ENCODE measurements around the gene GEMIN4. TPM values are rescaled to one million over a fixed set of nuclear protein-coding genes. Genes with fewer than 3 reads are reported as not detected.

GEMIN4 gene
- total and polyA plus RNA-seq, 2 of the 4 experiments (the other 2 are of a cell fraction) = 16.5 to 20.4 TPM

GRCh38 chr17:740240-741017 lies 11.6 kb downstream of the GEMIN4 start:
- no peak overlapping the region; the same call in 1 of the 2 replicates for H3K56ac ChIP-seq (ENCODE audit: extremely low read depth, insufficient read depth, low read length)
- no peak overlapping the region for H3K14ac ChIP-seq (replicated peaks; ENCODE audit: low read depth, low read length)
- H2AK5ac ChIP-seq (ENCODE audit: low read depth, low read length) = no peak overlapping the region
- peaks cover 51% of the 10 kb centered on the region for H3K36me3 ChIP-seq (ENCODE audit: control insufficient read depth, insufficient read depth, low read length)
- H4K8ac ChIP-seq (ENCODE audit: low read depth in 2 of 2, low read length in 2 of 2) = no peak overlapping the region
- dilution Hi-C loops (cut with HindIII; ENCODE audit: low sequenced_read_pairs, unreplicated experiment) = no loop called here
- H3K9me1 ChIP-seq (ENCODE audit: insufficient read depth, low read length) = peaks cover 8% of the 10 kb centered on the region
- no peak overlapping the region for H3K27ac ChIP-seq (ENCODE audit: insufficient read depth, low read length)
- no peak overlapping the region for H3K9ac ChIP-seq (ENCODE audit: low read depth, low read length)
- in situ Hi-C loops (cut with MboI; ENCODE audit: low sequenced_read_pairs) = no loop called here
- H3K18ac ChIP-seq (ENCODE audit: low read depth, low read length) = no peak overlapping the region
- ATAC-seq (ENCODE audit: low read depth) (no peak), DNase-seq (no peak)
- POLR2A ChIA-PET (ENCODE audit: unreplicated experiment) = interaction anchor here (1.0 kb wide), 1 partner anchor 11 kb away, joined by 3 read pairs; no protein-coding TSS in a partner anchor
- whole genome bisulfite sequencing, 2 experiments (ENCODE audit: extremely low coverage in 2 of 2, insufficient read length in 1 of 2) = 92% methylated on average over 11 of the region's 18 CpGs; no CpG with 5 or more reads in 1 of the 2 experiments
- H3K9me3 ChIP-seq (ENCODE audit: control insufficient read depth, insufficient read depth, low read length) = no peaks in the 10 kb centered on the region
- no peak overlapping the region for H2BK15ac ChIP-seq (ENCODE audit: low read depth, low read length)
- no peak overlapping the region for H4K5ac ChIP-seq (ENCODE audit: low read depth, low read length)
- H3K4me1 ChIP-seq (ENCODE audit: control insufficient read depth, insufficient read depth, low read length) = no peaks in the 10 kb centered on the region
- BruUV-seq (replicated peaks) = no TSS peak
- no peak overlapping the region for H3K4me2 ChIP-seq (ENCODE audit: low read depth, low read length)
- no peak overlapping the region for H2BK120ac ChIP-seq (ENCODE audit: low read depth, low read length)
- CTCF ChIA-PET = interaction anchor here (0.6 kb wide), 1 partner anchor 22 kb away, joined by 3 read pairs; no protein-coding TSS in a partner anchor
- H2BK20ac ChIP-seq (ENCODE audit: low read depth, low read length) = no peak overlapping the region
- no peak overlapping the region for H2AFZ ChIP-seq (replicated peaks; ENCODE audit: low read length, poor library complexity)
- intact Hi-C loops (cut with micrococcal nuclease) = no loop called here
- no peak overlapping the region for H3K4me3 ChIP-seq (ENCODE audit: insufficient read depth, low read depth, low read length)
- no peaks in the 10 kb centered on the region for H3K27me3 ChIP-seq (ENCODE audit: control insufficient read depth, insufficient read depth, low read length)
- H3K4ac ChIP-seq (ENCODE audit: low read depth, low read length) = no peak overlapping the region
- no peak overlapping the region for H4K91ac ChIP-seq (ENCODE audit: insufficient read depth, low read depth, low read length)
- H3K23ac ChIP-seq (ENCODE audit: low read depth, low read length) = no peak overlapping the region
- peaks cover 28% of the 10 kb centered on the region for H4K20me1 ChIP-seq (ENCODE audit: insufficient read depth, low read length)
- peaks cover 29 to 84% of the 10 kb centered on the region in 2 experiments for H3K79me1 ChIP-seq (ENCODE audit: low read depth in 1 of 2, low read length in 2 of 2)
- H2AK9ac ChIP-seq (replicated peaks; ENCODE audit: low read depth, low read length, poor library complexity) = no peak overlapping the region
- no peak overlapping the region for H2BK5ac ChIP-seq (ENCODE audit: low read depth, low read length, poor library complexity, severe bottlenecking)
- no peak for TF ChIP-seq CHD1 (IDR thresholded peaks at IDR 0.05; ENCODE audit: low read depth, low read length)
- no peak for TF ChIP-seq RCOR1 (IDR thresholded peaks at IDR 0.05; ENCODE audit: insufficient replicate concordance, low read length)
- no peak for TF ChIP-seq CTCF (conservative IDR thresholded peaks at IDR 0.05; ENCODE audit: low read depth, low read length)
- no peak for TF ChIP-seq RFX5 (IDR thresholded peaks at IDR 0.05; ENCODE audit: low read depth, low read length)
- TF ChIP-seq MAZ (IDR thresholded peaks at IDR 0.05; ENCODE audit: borderline replicate concordance, low read depth, low read length) = no peak
- no peak for TF ChIP-seq MXI1 (IDR thresholded peaks at IDR 0.05; ENCODE audit: borderline replicate concordance, low read depth, low read length)
- no peak for TF ChIP-seq MAFK (IDR thresholded peaks at IDR 0.05; ENCODE audit: low read depth, low read length)
- TF ChIP-seq ELK1 (IDR thresholded peaks at IDR 0.05; ENCODE audit: borderline replicate concordance, low read depth, low read length) = no peak
- TF ChIP-seq NFE2L2 (IDR thresholded peaks at IDR 0.05; ENCODE audit: low read depth, low read length) = no peak
- TF ChIP-seq POLR2A (IDR thresholded peaks at IDR 0.05; ENCODE audit: low read depth, low read length) = no peak
- no peak for TF ChIP-seq CEBPB (IDR thresholded peaks at IDR 0.05; ENCODE audit: low read depth, low read length)
- TF ChIP-seq USF2 (IDR thresholded peaks at IDR 0.05; ENCODE audit: low read depth, low read length) = no peak
- no peak for TF ChIP-seq SMC3 (IDR thresholded peaks at IDR 0.05; ENCODE audit: low read depth, low read length)
- no peak for TF ChIP-seq RAD21 (IDR thresholded peaks at IDR 0.05; ENCODE audit: low read length)
- TF ChIP-seq FOS (IDR thresholded peaks at IDR 0.05; ENCODE audit: low read depth, low read length) = no peak

All from IMR-90 (cell line).